ENCODE measurements around the gene WDR62.

WDR62 gene

DNA sequence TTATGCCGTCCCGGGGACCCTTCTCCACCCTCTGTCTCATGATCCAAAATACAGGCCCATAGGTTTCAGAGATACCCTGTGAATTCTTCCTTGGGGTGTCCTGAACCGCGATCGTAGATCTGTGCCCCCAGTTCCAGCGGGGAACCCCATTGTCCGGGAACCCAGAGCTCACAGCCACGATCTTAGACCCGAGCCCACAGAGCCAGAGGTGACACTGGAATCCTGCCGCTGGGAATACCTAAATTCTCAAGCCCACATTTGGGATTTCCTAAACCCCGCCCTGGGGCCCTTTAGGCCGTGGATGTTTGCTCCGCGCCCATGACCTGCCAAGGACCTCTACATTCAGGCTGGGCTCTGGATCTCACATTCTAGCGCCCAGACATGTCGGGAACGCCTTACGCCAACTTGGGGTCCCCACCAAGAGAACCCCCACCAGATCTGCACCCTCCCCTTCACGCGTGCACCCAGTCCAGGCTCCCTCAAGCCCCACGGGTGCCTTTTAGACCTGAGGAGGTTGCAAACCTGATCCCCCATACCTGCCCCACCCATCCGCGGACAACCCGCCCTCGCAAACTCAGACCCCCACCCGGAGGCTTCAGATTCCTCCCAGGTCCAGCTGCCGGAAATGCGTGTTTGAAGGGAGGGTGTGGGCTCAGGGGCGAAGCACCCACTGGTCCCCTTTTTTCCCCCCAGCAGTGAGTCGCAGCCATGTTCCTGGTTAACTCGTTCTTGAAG is 85.8 kb downstream of the WDR62 start:
- DNase-seq (ENCODE audit: low spot score): peak; percentile 24

- DNase-seq (ENCODE audit: low spot score): peak; percentile 93
Measured at GRCh38 chr19:36141039-36141927, 86.6 kb downstream of the WDR62 start.

DNA sequence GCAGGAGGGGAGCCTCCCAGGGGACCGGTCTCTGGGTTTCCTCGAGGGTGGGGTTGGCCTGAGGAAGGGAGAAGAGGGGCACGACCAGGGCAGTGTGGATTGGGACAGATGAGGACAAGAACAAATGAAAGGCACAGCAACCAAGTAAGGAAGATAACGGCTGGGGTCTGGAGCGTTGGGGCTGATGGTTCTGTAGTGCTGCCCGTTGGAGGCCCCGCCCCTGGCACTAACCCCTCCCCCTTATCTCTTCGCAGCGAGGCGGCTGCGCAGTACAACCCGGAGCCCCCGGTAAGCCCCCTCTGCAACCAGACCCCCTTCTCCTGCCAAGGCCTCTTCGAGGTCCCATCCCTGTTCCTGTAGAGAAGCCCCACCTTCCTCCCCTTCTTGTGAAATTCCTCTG is 87.3 kb downstream of the WDR62 start:
- no peak for DNase-seq (ENCODE audit: low spot score)

- DNase-seq (ENCODE audit: low spot score): no peak
Measured at GRCh38 chr19:36142496-36142895, 87.8 kb downstream of the WDR62 start.

GRCh38 chr19:36144624-36145023 is 89.9 kb downstream of the WDR62 start:
- DNase-seq (ENCODE audit: low spot score): no peak

DNA sequence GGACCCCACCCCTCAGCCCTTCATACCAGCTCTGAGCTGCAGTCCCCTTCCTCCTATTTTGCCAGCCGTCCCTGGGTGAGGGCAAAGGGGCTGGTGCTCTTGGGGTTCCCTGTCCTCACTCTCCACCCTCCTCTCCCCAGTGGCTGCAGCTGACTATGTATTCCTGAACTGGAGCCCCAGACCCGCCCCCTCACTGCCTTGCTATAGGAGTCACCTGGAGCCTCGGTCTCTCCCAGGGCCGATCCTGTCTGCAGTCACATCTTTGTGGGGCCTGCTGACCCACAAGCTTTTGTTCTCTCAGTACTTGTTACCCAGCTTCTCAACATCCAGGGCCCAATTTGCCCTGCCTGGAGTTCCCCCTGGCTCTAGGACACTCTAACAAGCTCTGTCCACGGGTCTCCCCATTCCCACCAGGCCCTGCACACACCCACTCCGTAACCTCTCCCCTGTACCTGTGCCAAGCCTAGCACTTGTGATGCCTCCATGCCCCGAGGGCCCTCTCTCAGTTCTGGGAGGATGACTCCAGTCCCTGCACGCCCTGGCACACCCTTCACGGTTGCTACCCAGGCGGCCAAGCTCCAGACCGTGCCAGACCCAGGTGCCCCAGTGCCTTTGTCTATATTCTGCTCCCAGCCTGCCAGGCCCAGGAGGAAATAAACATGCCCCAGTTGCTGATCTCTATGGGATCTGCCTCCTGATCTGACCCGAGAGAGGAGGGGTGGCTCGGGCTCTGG is 95.1 kb downstream of the WDR62 start:
- DNase-seq (ENCODE audit: low spot score): no peak

GRCh38 chr19:36150586-36150985 is 95.9 kb downstream of the WDR62 start:
- DNase-seq (ENCODE audit: low spot score): no peak

GRCh38 chr19:36151144-36152018 is 96.7 kb downstream of the WDR62 start:
- DNase-seq (ENCODE audit: low spot score): no peak

- DNase-seq (ENCODE audit: low spot score): no peak
Measured at GRCh38 chr19:36152019-36152351, 97.3 kb downstream of the WDR62 start.

GRCh38 chr19:36152352-36153091 is 97.8 kb downstream of the WDR62 start, which contains the start of gene COX7A1:
COX7A1 (minus strand) TSS chr19:36152447; CDS start chr19:36152407, 40 bp downstream.
- DNase-seq (ENCODE audit: low spot score): no peak

- no peak for DNase-seq (ENCODE audit: low spot score)
Measured at GRCh38 chr19:36153126-36153525, 98.4 kb downstream of the WDR62 start.
